GM12878 (cell line): ENCODE measurements around the gene AHNAK. TPM values are rescaled to one million over a fixed set of nuclear protein-coding genes. Genes with fewer than 3 reads are reported as not detected.

Source experiments
- ATAC-seq: fragments of 200-7000 bp; cut with Tn5 transposase; 3 replicates; pipeline ENCODE4 v1.9.1; 2020; ENCODE audit warnings: mild to moderate bottlenecking, moderate library complexity
- BruUV-seq: library from RNA; stranded (reverse); fragments of 400-500 nt; replicated peaks from 2 replicates; lab custom pipeline; 2021; lab: Mats Ljungman, UMichigan
- CTCF ChIA-PET: fragments of 300-600 bp; sonication (Branson Sonifier 250); formaldehyde crosslinking; extraction: SDS; loops from one replicate; lab custom pipeline; 2021; ENCODE audit warnings: inconsistent platforms; lab: Yijun Ruan, JAX
- POLR2A ChIA-PET: fragments of 350-600 bp; formaldehyde crosslinking; extraction: SDS; loops from one replicate; lab custom pipeline; 2021; ENCODE audit warnings: inconsistent platforms; lab: Charles Lee
- RAD21 ChIA-PET: fragments of 300-600 bp; sonication (Branson Sonifier 250); formaldehyde crosslinking; loops from one replicate; lab custom pipeline; 2023; ENCODE audit warnings: antibody characterized with exemption; ENCODE audit not compliant: unreplicated experiment; lab: Charles Lee
- SMC1A ChIA-PET: fragments of 300-600 bp; sonication (Branson Sonifier 250); formaldehyde crosslinking; loops from one replicate; lab custom pipeline; 2023; ENCODE audit not compliant: unreplicated experiment, uncharacterized antibody; lab: Charles Lee
- DNase-seq: peaks from one replicate; pipeline ENCODE4 v3.0.0-alpha.2; 2011; ENCODE audit warnings: low read depth, low spot score
- FAIRE-seq: peaks from 3 replicates; lab custom pipeline; 2011; peaks lifted over from hg19 to GRCh38; lab: Jason Lieb, UNC
- H2AFZ ChIP-seq: 2 replicates; pipeline ENCODE4 v1.6.0; 2011; ENCODE audit warnings: low read depth, low read length, control low read depth; ENCODE audit not compliant: control insufficient read depth
- H3K27ac ChIP-seq: 2 replicates; pipeline ENCODE4 v1.5.1; 2011; ENCODE audit warnings: control low read depth; ENCODE audit not compliant: control insufficient read depth, insufficient read depth
- H3K27me3 ChIP-seq, 2 experiments: replicated peaks in 1 of 2; 2 replicates each; pipeline versions ENCODE4 v1.6.0 to v1.6.1; 2011; ENCODE audit warnings: low read length in 1 of 2; ENCODE audit not compliant: control insufficient read depth in 2 of 2, insufficient read depth in 2 of 2
- H3K36me3 ChIP-seq, 2 experiments: 2 replicates each; pipeline ENCODE4 v1.5.1; 2011; ENCODE audit warnings: low read length in 1 of 2; ENCODE audit not compliant: control insufficient read depth in 2 of 2, insufficient read depth in 2 of 2
- H3K4me1 ChIP-seq: 2 replicates; pipeline ENCODE4 v1.6.1; 2011; ENCODE audit warnings: mild to moderate bottlenecking, low read length, moderate library complexity, mixed read lengths; ENCODE audit not compliant: control insufficient read depth, insufficient read depth
- H3K4me2 ChIP-seq: 2 replicates; pipeline ENCODE4 v1.6.0; 2011; ENCODE audit warnings: control low read depth; ENCODE audit not compliant: control insufficient read depth, insufficient read depth
- H3K4me3 ChIP-seq: fragments of 200-600 bp; sonication (generic); 2 replicates; pipeline ENCODE4 v1.5.1; 2016
- H3K79me2 ChIP-seq: 2 replicates; pipeline ENCODE4 v1.6.0; 2011; ENCODE audit warnings: low read length; ENCODE audit not compliant: control insufficient read depth, insufficient read depth
- H3K9ac ChIP-seq: 2 replicates; pipeline ENCODE4 v1.8.0; 2011; ENCODE audit warnings: low read length, control low read depth, mixed read lengths; ENCODE audit not compliant: control insufficient read depth, insufficient read depth
- H3K9me3 ChIP-seq: replicated peaks from 3 replicates; pipeline ENCODE4 v1.5.1; 2011; ENCODE audit warnings: mild to moderate bottlenecking, low read length; ENCODE audit not compliant: control insufficient read depth, insufficient read depth
- H4K20me1 ChIP-seq: 2 replicates; pipeline ENCODE4 v1.6.0; 2011; ENCODE audit not compliant: control insufficient read depth, insufficient read depth
- ASH2L ChIP-seq: fragments of 300-600, 200-600 bp; sonication (generic); IDR thresholded peaks from 2 replicates; pipeline ENCODE4 v1.6.1; 2017; ENCODE audit warnings: low read depth, mild to moderate bottlenecking, borderline replicate concordance
- ATF7 ChIP-seq: fragments of 450-650 bp; IDR thresholded peaks from 2 replicates; pipeline ENCODE4 v1.6.1; 2016; ENCODE audit warnings: low read depth, mild to moderate bottlenecking
- CREB1 ChIP-seq: IDR thresholded peaks from 2 replicates; pipeline ENCODE4 v1.6.1; 2012; ENCODE audit warnings: low read depth, mild to moderate bottlenecking, inconsistent platforms
- EGR1 ChIP-seq, 2 experiments: IDR thresholded peaks; 1 replicate in 1 of 2; 2 replicates in 1 of 2; pipeline ENCODE4 v1.6.1; 2011 to 2012; ENCODE audit warnings: low read depth in 2 of 2, low read length in 2 of 2, borderline replicate concordance in 1 of 2, mild to moderate bottlenecking in 1 of 2, moderate library complexity in 1 of 2
- ELK1 ChIP-seq: IDR thresholded peaks from 2 replicates; pipeline ENCODE4 v1.6.1; 2012; ENCODE audit warnings: low read depth, low read length, improper control_type of control experiment
- HDAC6 ChIP-seq: fragments of 200-600 bp; sonication (generic); IDR thresholded peaks from one replicate; pipeline ENCODE4 v1.8.0; 2017; ENCODE audit warnings: antibody characterized with exemption; ENCODE audit not compliant: unreplicated experiment
- IRF5 ChIP-seq: fragments of 450-650 bp; IDR thresholded peaks from 2 replicates; pipeline ENCODE4 v1.6.1; 2017; ENCODE audit warnings: borderline replicate concordance
- MYC ChIP-seq: IDR thresholded peaks from 2 replicates; pipeline ENCODE4 v1.6.1; 2011; ENCODE audit warnings: mild to moderate bottlenecking, low read length, moderate library complexity, inconsistent platforms; ENCODE audit not compliant: insufficient read depth, insufficient replicate concordance, insufficient read length, severe bottlenecking
- NR2F1 ChIP-seq: fragments of 450-650 bp; conservative IDR thresholded peaks from 2 replicates; pipeline ENCODE4 v1.6.1; 2017; ENCODE audit warnings: mild to moderate bottlenecking
- NRF1 ChIP-seq: conservative IDR thresholded peaks from 2 replicates; pipeline ENCODE4 v1.6.1; 2011; ENCODE audit warnings: mild to moderate bottlenecking, low read depth, low read length, improper control_type of control experiment
- PKNOX1 ChIP-seq: fragments of 450-650 bp; IDR thresholded peaks from 2 replicates; pipeline ENCODE4 v1.6.1; 2016; ENCODE audit warnings: mild to moderate bottlenecking
- PRDM15 ChIP-seq: fragments of 450-650 bp; formaldehyde crosslinking; IDR thresholded peaks from 2 replicates; pipeline ENCODE4 v1.4.0; 2020; ENCODE audit warnings: mild to moderate bottlenecking, moderate library complexity
- RCOR1 ChIP-seq: conservative IDR thresholded peaks from 2 replicates; pipeline ENCODE4 v1.6.1; 2012; ENCODE audit warnings: low read depth, low read length, improper control_type of control experiment
- SUPT20H ChIP-seq: IDR thresholded peaks from 2 replicates; pipeline ENCODE4 v1.6.1; 2011; ENCODE audit warnings: low read depth, mild to moderate bottlenecking, low read length, moderate library complexity, borderline replicate concordance; ENCODE audit not compliant: control insufficient read depth
- WGBS: methylation state at CpG from one replicate; pipeline ENCODE4 v1.1.6; 2016; ENCODE audit warnings: low lambda C conversion rate; ENCODE audit not compliant: insufficient replicate concordance, insufficient coverage; ENCODE audit errors: missing lambda C conversion rate; 5-methylcytosine and 5-hydroxymethylcytosine counted together
- in situ Hi-C: fragments of 300-500 bp; cut with MboI; formaldehyde crosslinking; loops from 9 replicates; pipeline ENCODE4 v1.14.3; 2018; ENCODE audit warnings: mixed read lengths
- intact Hi-C: fragments of 100-400 bp; cut with micrococcal nuclease; formaldehyde crosslinking; loops from one replicate; pipeline ENCODE4 v1.14.2; 2022; ENCODE audit not compliant: unreplicated experiment
- polyA plus RNA-seq, 11 experiments: library from polyadenylated mRNA; depleted of rRNA in 4 of 11; unstranded in 6 of 11; stranded (reverse) in 5 of 11; fragments of >200 nt; fragmentation: Nextera tagmentation in 4 of 11; fragmentation: Illumina TruSeq in 1 of 11; extraction: Ambion mirVana in 4 of 11; extraction: Trizol in 1 of 11; gene quantifications; 1 replicate in 1 of 11; 2 replicates in 10 of 11; pipeline versions ENCODE4 v1.2.1 to v1.2.3, GENCODE V29; 2011 to 2016; ENCODE audit warnings: inconsistent platforms in 2 of 11, missing spikeins in 2 of 11, low read depth in 1 of 11
- total RNA-seq, 4 experiments: library from RNA; depleted of rRNA in 3 of 4; stranded (reverse); fragments of >200 nt in 3 of 4; fragmentation: Illumina TruSeq in 1 of 4; extraction: Trizol in 1 of 4; gene quantifications; 2 replicates each; pipeline versions ENCODE4 v1.2.1 to v1.2.3, GENCODE V29; 2013 to 2021

Gene AHNAK
- total and polyA plus RNA-seq, 10 of the 15 experiments (the other 5 are each of a cell fraction or from before 2014, with no cell fraction given), result 0.76 to 90.3 (median 19.4) TPM

- Histone ChIP-seq H2AFZ (no peak overlapping the region), H3K4me3 (no peak overlapping the region), H3K4me1 (peaks cover 8% of the 10 kb centered on the region), H3K27me3 (no peaks in the 10 kb centered on the region), H3K9me3 (no peaks in the 10 kb centered on the region), H3K79me2 (no peaks in the 10 kb centered on the region), H3K9ac (no peak overlapping the region), H3K4me2 (no peak overlapping the region), H4K20me1 (no peaks in the 10 kb centered on the region), H3K36me3 (no peaks in the 10 kb centered on the region), H3K27ac (no peak overlapping the region)
- ATAC-seq, result no peak
- SMC1A ChIA-PET, result interaction anchor here (0.9 to 1.7 kb wide), 2 partner anchors 9 to 13 kb away, joined by 4 to 5 read pairs; no protein-coding TSS in a partner anchor
- intact Hi-C loops, result loop anchor here (10.0 kb wide), 1 partner anchor 474 kb away; no protein-coding TSS in a partner anchor
- WGBS, result 0% methylated on average over 1 of the region's 1 CpG
- no peak for FAIRE-seq
- POLR2A ChIA-PET, result interaction anchor here (0.6 kb wide), 2 partner anchors 96 to 192 kb away, joined by 4 read pairs; no protein-coding TSS in a partner anchor
- CTCF ChIA-PET, result interaction anchor here (0.6 to 3.4 kb wide), 6 partner anchors 9 to 286 kb away, joined by 3 to 13 read pairs (median 7); no protein-coding TSS in a partner anchor
- in situ Hi-C loops, result no loop called here
- RAD21 ChIA-PET, result no interaction called here
- DNase-seq, result no peak
- no TSS peak for BruUV-seq
- TF ChIP-seq SUPT20H (no peak), IRF5 (no peak), ASH2L (no peak), PRDM15 (CRISPR knock-in tag) (no peak), NRF1 (no peak), ATF7 (no peak), HDAC6 (no peak), MYC (no peak), PKNOX1 (no peak), CREB1 (no peak), ELK1 (no peak), NR2F1 (no peak), EGR1 (IDR thresholded peaks at IDR 0.05; ENCODE audit: borderline replicate concordance in 1 of 2, low read depth in 2 of 2, low read length in 2 of 2) (no peak), RCOR1 (no peak)
Measured at GRCh38 chr11:62390722-62391121, 155.9 kb downstream of the AHNAK start.
